H1 (cell line): ENCODE data around the gene USP24. TPM values are rescaled to one million over a fixed set of nuclear protein-coding genes. Genes with fewer than 3 reads are reported as not detected.

Source experiments
- CTCF ChIA-PET: fragments of 300-600 bp; sonication (Branson Sonifier 250); formaldehyde crosslinking; loops from one replicate; lab custom pipeline; 2021; ENCODE audit not compliant: partially characterized antibody; lab: Charles Lee
- POLR2A ChIA-PET: fragments of 300-600 bp; sonication (Branson Sonifier 250); formaldehyde crosslinking; loops from one replicate; lab custom pipeline; 2021; ENCODE audit warnings: inconsistent platforms; ENCODE audit not compliant: partially characterized antibody; lab: Charles Lee
- DNase-seq, 2 experiments: peaks; one replicate each; pipeline versions ENCODE4 v3.0.0 to v3.0.0-alpha.2; 2010 to 2022; ENCODE audit warnings: low spot score in 2 of 2, low read depth in 1 of 2, mixed read lengths in 1 of 2
- FAIRE-seq: peaks from 2 replicates; lab custom pipeline; 2011; peaks lifted over from hg19 to GRCh38; lab: Jason Lieb, UNC
- H2AFZ ChIP-seq: 2 replicates; pipeline ENCODE4 v1.8.1; 2012; ENCODE audit warnings: low read length, inconsistent platforms
- H2AK5ac ChIP-seq: 2 replicates; pipeline ENCODE4 v1.6.1; 2013; ENCODE audit warnings: low read depth, low read length
- H2BK120ac ChIP-seq: replicated peaks from 2 replicates; pipeline ENCODE3; 2013; ENCODE audit warnings: low read depth, low read length, inconsistent platforms
- H2BK12ac ChIP-seq: 2 replicates; pipeline ENCODE4 v1.6.1; 2013; ENCODE audit warnings: low read depth, low read length
- H2BK15ac ChIP-seq: 2 replicates; pipeline ENCODE4 v1.6.1; 2013; ENCODE audit warnings: low read length
- H2BK20ac ChIP-seq: 2 replicates; pipeline ENCODE4 v1.6.1; 2013; ENCODE audit warnings: low read length
- H2BK5ac ChIP-seq: 2 replicates; pipeline ENCODE4 v1.6.1; 2013; ENCODE audit warnings: low read depth, low read length
- H3K14ac ChIP-seq: 2 replicates; pipeline ENCODE4 v1.6.1; 2013; ENCODE audit warnings: inconsistent platforms; ENCODE audit not compliant: insufficient read length
- H3K18ac ChIP-seq: 2 replicates; pipeline ENCODE4 v1.6.1; 2013; ENCODE audit warnings: low read length; ENCODE audit errors: extremely low read depth
- H3K23ac ChIP-seq: 2 replicates; pipeline ENCODE4 v1.6.1; 2013; ENCODE audit warnings: inconsistent platforms; ENCODE audit not compliant: insufficient read length
- H3K23me2 ChIP-seq: 2 replicates; pipeline ENCODE4 v1.6.1; 2013; ENCODE audit warnings: low read depth, low read length
- H3K27ac ChIP-seq: 2 replicates; pipeline ENCODE4 v1.6.1; 2011; ENCODE audit warnings: low read depth, low read length, inconsistent platforms
- H3K27me3 ChIP-seq, 4 experiments: replicated peaks in 1 of 4; 1 replicate in 1 of 4; 2 replicates in 3 of 4; pipeline versions ENCODE4 v1.6.1 to v1.8.1; 2011 to 2013; ENCODE audit warnings: low read length in 3 of 4, mild to moderate bottlenecking in 3 of 4, inconsistent platforms in 2 of 4, mixed read lengths in 2 of 4, moderate library complexity in 1 of 4; ENCODE audit not compliant: control insufficient read depth in 3 of 4, insufficient read depth in 3 of 4; ENCODE audit errors: extremely low read depth in 1 of 4
- H3K36me3 ChIP-seq, 4 experiments: 2 replicates each; pipeline versions ENCODE4 v1.6.1 to v1.8.1; 2011 to 2013; ENCODE audit warnings: mild to moderate bottlenecking in 4 of 4, low read length in 3 of 4, moderate library complexity in 2 of 4, control low read depth in 1 of 4, inconsistent platforms in 1 of 4; ENCODE audit not compliant: insufficient read depth in 4 of 4, control insufficient read depth in 2 of 4
- H3K4ac ChIP-seq: replicated peaks from 2 replicates; pipeline ENCODE3; 2013; ENCODE audit warnings: low read length, low read depth, mixed read lengths, inconsistent platforms; ENCODE audit not compliant: insufficient read length
- H3K4me1 ChIP-seq, 4 experiments: replicated peaks in 1 of 4; 1 replicate in 1 of 4; 2 replicates in 3 of 4; pipeline versions ENCODE4 v1.6.1 to v1.8.1; 2011 to 2013; ENCODE audit warnings: low read length in 3 of 4, inconsistent platforms in 2 of 4, mixed read lengths in 1 of 4; ENCODE audit not compliant: insufficient read depth in 4 of 4, control insufficient read depth in 3 of 4
- H3K4me2 ChIP-seq, 2 experiments: 2 replicates each; pipeline versions ENCODE4 v1.6.1 to v1.8.1; 2011 to 2013; ENCODE audit warnings: low read depth in 2 of 2, low read length in 2 of 2, control low read depth in 1 of 2, inconsistent platforms in 1 of 2, mild to moderate bottlenecking in 1 of 2; ENCODE audit not compliant: insufficient read depth in 1 of 2
- H3K4me3 ChIP-seq, 4 experiments: fragments of 200-600, 300-600 bp in 1 of 4; sonication (generic), shearing (Covaris generic), sonication (Bioruptor Twin) in 1 of 4; 2 replicates each; pipeline versions ENCODE4 v1.5.1 to v1.8.1; 2011 to 2016; ENCODE audit warnings: low read length in 4 of 4, low read depth in 3 of 4, control low read depth in 2 of 4, inconsistent platforms in 2 of 4, mild to moderate bottlenecking in 2 of 4, mixed read lengths in 1 of 4, moderate library complexity in 1 of 4; ENCODE audit not compliant: insufficient read depth in 2 of 4; ENCODE audit errors: extremely low read depth in 1 of 4
- H3K56ac ChIP-seq: replicated peaks from 2 replicates; pipeline ENCODE3; 2013; ENCODE audit warnings: low read depth, mild to moderate bottlenecking, mixed read lengths, low read length, inconsistent platforms; ENCODE audit not compliant: insufficient read length
- H3K79me1 ChIP-seq: 2 replicates; pipeline ENCODE4 v1.6.1; 2013; ENCODE audit warnings: low read depth, low read length, control low read depth
- H3K79me2 ChIP-seq, 2 experiments: 2 replicates each; pipeline versions ENCODE4 v1.6.1 to v1.8.1; 2012 to 2013; ENCODE audit warnings: low read length in 2 of 2, mild to moderate bottlenecking in 2 of 2, inconsistent platforms in 1 of 2; ENCODE audit not compliant: insufficient read depth in 2 of 2, control insufficient read depth in 1 of 2
- H3K9ac ChIP-seq, 4 experiments: replicated peaks in 1 of 4; 1 replicate in 1 of 4; 2 replicates in 3 of 4; pipeline versions ENCODE4 v1.6.1 to v1.8.1; 2011 to 2013; ENCODE audit warnings: low read depth in 3 of 4, low read length in 3 of 4, control low read depth in 2 of 4, mild to moderate bottlenecking in 2 of 4, moderate library complexity in 2 of 4, inconsistent platforms in 1 of 4; ENCODE audit errors: extremely low read depth in 1 of 4
- H3K9me3 ChIP-seq, 2 experiments: 2 replicates each; pipeline versions ENCODE4 v1.6.1 to v1.8.1; 2012 to 2013; ENCODE audit warnings: mild to moderate bottlenecking in 2 of 2, moderate library complexity in 2 of 2, control low read depth in 1 of 2, inconsistent platforms in 1 of 2, low read depth in 1 of 2, low read length in 1 of 2, mixed read lengths in 1 of 2; ENCODE audit not compliant: insufficient read depth in 2 of 2
- H4K20me1 ChIP-seq, 2 experiments: replicated peaks in 1 of 2; 2 replicates each; pipeline versions ENCODE3 to v1.8.1; 2011 to 2013; ENCODE audit warnings: inconsistent platforms in 2 of 2, low read length in 2 of 2, mild to moderate bottlenecking in 1 of 2; ENCODE audit not compliant: insufficient read depth in 2 of 2, control insufficient read depth in 1 of 2
- H4K5ac ChIP-seq: 2 replicates; pipeline ENCODE4 v1.6.1; 2013; ENCODE audit warnings: low read length, low read depth, mixed read lengths, inconsistent platforms; ENCODE audit not compliant: insufficient read length
- H4K8ac ChIP-seq: 2 replicates; pipeline ENCODE4 v1.8.0; 2013; ENCODE audit warnings: mild to moderate bottlenecking, moderate library complexity, low read length, inconsistent platforms; ENCODE audit not compliant: insufficient read depth; ENCODE audit errors: extremely low read depth
- H4K91ac ChIP-seq: replicated peaks from 2 replicates; pipeline ENCODE3; 2013; ENCODE audit warnings: low read length, mixed read lengths, inconsistent platforms; ENCODE audit not compliant: insufficient read length
- ASH2L ChIP-seq: fragments of 200-600, 300-600 bp; sonication (generic); IDR thresholded peaks from one replicate; pipeline ENCODE4 v1.7.1; 2017; ENCODE audit warnings: low read length
- CBX5 ChIP-seq: fragments of 300-800, 300-1000 bp; sonication (generic); IDR thresholded peaks from 2 replicates; pipeline ENCODE4 v1.7.1; 2016; ENCODE audit warnings: antibody characterized with exemption, low read length, low read depth
- EZH2 ChIP-seq: fragments of 200-600 bp; sonication (generic); IDR thresholded peaks from 2 replicates; pipeline ENCODE4 v1.7.1; 2012; ENCODE audit warnings: low read depth, mild to moderate bottlenecking, moderate library complexity, low read length, inconsistent platforms; ENCODE audit not compliant: severe bottlenecking
- GTF2F1 ChIP-seq: IDR thresholded peaks from 2 replicates; pipeline ENCODE4 v1.6.1; 2012; ENCODE audit warnings: low read depth, low read length, improper control_type of control experiment, borderline replicate concordance
- HDAC2 ChIP-seq, 2 experiments: fragments of 300-600 bp in 1 of 2; sonication (generic) in 1 of 2; IDR thresholded peaks; 2 replicates each; pipeline ENCODE4 v1.6.1; 2011 to 2012; ENCODE audit warnings: low read depth in 2 of 2, low read length in 2 of 2, mild to moderate bottlenecking in 2 of 2, moderate library complexity in 2 of 2, borderline replicate concordance in 1 of 2, inconsistent platforms in 1 of 2
- JUN ChIP-seq: IDR thresholded peaks from 2 replicates; pipeline ENCODE4 v1.6.1; 2011; ENCODE audit warnings: low read depth, mild to moderate bottlenecking, improper control_type of control experiment, low read length
- RNF2 ChIP-seq: fragments of 200-900, 300-1000 bp; sonication (generic); IDR thresholded peaks from 2 replicates; pipeline ENCODE4 v1.7.1; 2016; ENCODE audit warnings: borderline replicate concordance, low read depth, mild to moderate bottlenecking, antibody characterized with exemption, low read length; ENCODE audit not compliant: poor library complexity, severe bottlenecking; ENCODE audit errors: missing control alignments
- SIRT6 ChIP-seq: IDR thresholded peaks from one replicate; pipeline ENCODE4 v1.7.1; 2012; ENCODE audit warnings: low read length, inconsistent platforms
- SP1 ChIP-seq: IDR thresholded peaks from 2 replicates; pipeline ENCODE4 v1.6.1; 2011; ENCODE audit warnings: low read depth, low read length
- SUZ12 ChIP-seq: fragments of 200-600 bp; sonication (generic); IDR thresholded peaks from 2 replicates; pipeline ENCODE4 v1.6.1; 2012; ENCODE audit warnings: mild to moderate bottlenecking, inconsistent platforms, low read length, moderate library complexity, mixed read lengths
- WGBS, 2 experiments: shearing (Covaris generic) in 1 of 2; methylation state at CpG; one replicate each; pipeline versions ENCODE4 v1.1.6 to v1.1.7; 2013 to 2015; ENCODE audit warnings: low lambda C conversion rate in 2 of 2, mixed read lengths in 2 of 2, inconsistent platforms in 1 of 2, low coverage in 1 of 2, missing lambda C conversion rate in 1 of 2; ENCODE audit not compliant: insufficient replicate concordance in 2 of 2, insufficient coverage in 1 of 2, insufficient read length in 1 of 2; ENCODE audit errors: extremely low coverage in 1 of 2, missing lambda C conversion rate in 1 of 2; 5-methylcytosine and 5-hydroxymethylcytosine counted together
- polyA plus RNA-seq, 7 experiments: library from polyadenylated mRNA; depleted of rRNA in 3 of 7; stranded (reverse) in 5 of 7; unstranded in 2 of 7; fragments of >200 nt in 5 of 7; fragments of 200-250 nt in 2 of 7; gene quantifications; 1 replicate in 5 of 7; 2 replicates in 1 of 7; 4 replicates in 1 of 7; pipeline versions ENCODE4 v1.2.1 to v1.2.3, GENCODE V29; 2011 to 2013; ENCODE audit warnings: missing spikeins in 2 of 7, mixed read lengths in 2 of 7
- total RNA-seq: library from RNA; stranded (reverse); fragmentation: NEBNext Ultra II Directional; extraction: Animal tissue kit (Norgen Biotek cat#: 25700); gene quantifications from 2 replicates; pipeline ENCODE4 v1.2.1, GENCODE V29; 2021

The USP24 gene
- total and polyA plus RNA-seq, 2 of the 8 experiments (the other 6 are each of a cell fraction or from before 2014, with no cell fraction given): 11.1 to 34.6 TPM

DNA sequence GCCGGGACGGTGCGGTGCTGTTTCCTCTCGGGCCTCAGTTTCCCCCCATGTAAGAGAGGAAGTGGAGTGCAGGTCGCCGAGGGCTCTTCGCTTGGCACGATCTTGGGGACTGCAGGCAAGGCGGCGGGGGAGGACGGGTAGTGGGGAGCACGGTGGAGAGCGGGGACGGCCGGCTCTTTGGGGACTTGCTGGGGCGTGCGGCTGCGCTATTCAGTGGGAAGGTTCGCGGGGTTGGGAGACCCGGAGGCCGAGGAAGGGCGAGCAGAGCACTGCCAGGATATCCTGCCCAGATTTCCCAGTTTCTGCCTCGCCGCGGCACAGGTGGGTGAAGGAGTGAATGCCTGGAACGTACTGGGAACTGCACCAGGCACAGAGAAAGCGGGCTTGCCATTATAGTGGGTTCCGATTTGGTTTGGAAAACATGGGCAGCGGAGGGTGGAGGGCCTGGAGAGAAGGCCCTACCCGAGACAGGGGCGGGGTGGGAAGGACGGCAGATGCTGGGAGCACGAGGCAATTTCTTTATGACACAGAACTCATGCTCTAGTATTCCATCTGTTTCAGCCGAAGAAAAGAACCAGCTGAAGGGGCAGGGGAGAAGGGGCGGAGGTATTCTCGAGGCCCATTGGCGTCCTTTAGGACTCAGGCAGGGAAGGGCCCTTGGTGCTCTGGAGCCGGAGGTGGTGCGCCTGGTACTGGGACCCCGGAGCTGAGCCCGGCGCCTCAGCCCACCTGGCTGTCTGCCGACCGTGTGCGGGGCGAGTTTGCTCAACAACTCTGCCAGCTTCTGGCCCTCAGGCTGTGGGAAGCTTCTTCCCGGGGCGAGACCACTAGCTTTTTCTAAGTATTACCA, 174.9 kb downstream of the USP24 start:
- POLR2A ChIA-PET: interaction anchor here (1.1 kb wide), 1 partner anchor 22 kb away, joined by 4 read pairs; no protein-coding TSS in a partner anchor
- TF ChIP-seq SIRT6 (no peak), CBX5 (no peak), EZH2 (peak; percentile 76), HDAC2 (IDR thresholded peaks at IDR 0.05; ENCODE audit: borderline replicate concordance in 1 of 2, low read depth in 2 of 2, low read length in 2 of 2) (0 out of 4 replicates have a peak, but pooled peaks of 1 of the 2 experiments have one; percentile 20), GTF2F1 (no peak), SUZ12 (peak; percentile 77), JUN (no peak), SP1 (no peak), ASH2L (peak; percentile 27), RNF2 (peak; percentile 28)

More for the DNA sequence above, 174.9 kb downstream of the USP24 start:
- Histone ChIP-seq H3K18ac (peak overlapping the region; percentile 96; the same call in 1 of the 2 replicates), H3K4ac (no peak overlapping the region), H3K56ac (no peak overlapping the region), H3K14ac (no peak overlapping the region), H2BK20ac (no peak overlapping the region), H3K4me2 (peak overlapping the region; percentile 89 to 99), H3K27ac (no peak overlapping the region), H2BK5ac (peak overlapping the region; percentile 37; the same call in 1 of the 2 replicates), H3K79me1 (no peaks in the 10 kb centered on the region; the same call in none of the 2 replicates), H2AK5ac (no peak overlapping the region), H3K4me1 (peaks cover 0 to 13% (median 9%) of the 10 kb centered on the region in 4 experiments; a peak in 6 of 7 replicates), H4K8ac (peak overlapping the region; percentile 62), H2BK12ac (peak overlapping the region; percentile 95; the same call in 1 of the 2 replicates), H2BK120ac (no peak overlapping the region), H2BK15ac (peak overlapping the region; percentile 76; the same call in 1 of the 2 replicates), H3K23ac (no peak overlapping the region), H4K91ac (peak overlapping the region; percentile 66), H3K4me3 (peak overlapping the region; percentile 48 to 65 (median 56)), H3K9me3 (no peaks in the 10 kb centered on the region), H3K36me3 (peaks cover 0 to 11% (median 0%) of the 10 kb centered on the region in 4 experiments; a peak in 1 of 8 replicates), H3K27me3 (peaks cover 9 to 39% (median 37%) of the 10 kb centered on the region in 4 experiments), H2AFZ (peak overlapping the region; percentile 77; the same call in 1 of the 2 replicates), H3K79me2 (peaks cover 6 to 16% of the 10 kb centered on the region in 2 experiments; a peak in 2 of 4 replicates), H4K5ac (no peak overlapping the region), H4K20me1 (peaks cover 0 to 20% of the 10 kb centered on the region in 2 experiments), H3K23me2 (peaks cover 13% of the 10 kb centered on the region; the same call in 1 of the 2 replicates), H3K9ac (peak overlapping the region in 1 of 4 experiments; percentile 36; a peak in 3 of 7 replicates)
- CTCF ChIA-PET: interaction anchor here (0.7 to 2.0 kb wide), 11 partner anchors 7 to 239 kb away, joined by 3 to 9 read pairs (median 4); partner anchors contain the start of gene TTC22
- 26% methylated on average over 35 of the region's 49 CpGs; no CpG with 5 or more reads in 1 of the 2 experiments for WGBS, 2 experiments
- FAIRE-seq (no peak), DNase-seq (peak in 1 of 2 experiments; percentile 61)
